Ovary (tissue), 3 donors: ENCODE measurements around the gene SGPL1.

Source experiments
- CTCF ChIP-seq, 3 donors: fragments of 450-650 bp in 2 of 3; fragments of 200-600 bp in 1 of 3; IDR thresholded peaks; one replicate each; pipeline versions ENCODE4 v1.5.1 to v1.8.0; 2016 to 2022; ENCODE audit warnings: antibody characterized with exemption in 3 of 3, mild to moderate bottlenecking in 1 of 3
- EP300 ChIP-seq: sonication (generic); formaldehyde crosslinking; IDR thresholded peaks from one replicate; pipeline ENCODE4 v1.6.1; 2017; ENCODE audit warnings: antibody characterized with exemption
- POLR2A ChIP-seq: fragments of 450-650 bp; IDR thresholded peaks from one replicate; pipeline ENCODE4 v1.6.1; 2017; ENCODE audit warnings: antibody characterized with exemption, mild to moderate bottlenecking, moderate library complexity
- donor health status: DM: no; HTN: no; CAD: no.

DNA sequence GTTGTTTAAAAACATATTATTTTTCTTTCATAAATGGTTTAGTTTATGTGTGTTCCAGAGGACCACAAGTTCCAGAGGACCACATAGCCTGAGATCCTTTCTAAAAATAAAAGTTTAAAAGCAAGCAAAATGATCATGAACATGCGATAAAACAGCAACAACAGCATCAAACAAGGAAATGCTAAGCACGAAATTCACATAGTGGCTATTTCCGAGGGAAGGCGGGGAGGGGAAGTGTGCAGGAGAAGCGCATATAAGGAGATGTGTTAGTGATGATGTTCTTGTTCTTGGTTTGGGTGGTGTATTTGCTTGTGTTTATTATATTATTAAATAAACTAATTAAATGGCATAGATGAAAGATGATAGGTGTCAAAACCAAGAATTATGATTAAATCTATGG, 31.7 kb upstream of the SGPL1 start:
- TF ChIP-seq CTCF (IDR thresholded peaks at IDR 0.05) (no peak), EP300 (no peak), POLR2A (no peak)
